GM19351 (cell line): Measurements from ENCODE around the gene NLRX1.
"Not testable (repeated sequence)": the region's sequence is repeated elsewhere in the genome, so short reads cannot be mapped to it uniquely, and the experiment has no call there.

Source experiments
- ATAC-seq: cut with Tn5 transposase; IDR thresholded peaks from one replicate; pipeline ENCODE4 v1.9.1; 2021; ENCODE audit warnings: mild to moderate bottlenecking, moderate library complexity; ENCODE audit not compliant: unreplicated experiment

The NLRX1 gene

GRCh38 chr11:119205574-119206510 lies 37.3 kb downstream of the NLRX1 start, which contains the start of gene CBL:
TSS of gene CBL (plus strand) at chr11:119206339. CDS start at chr11:119206418, 79 bp downstream.
- ATAC-seq, result peak; percentile 64

- ATAC-seq, result peak; percentile 33
These were observed 38.2 kb downstream of the NLRX1 start for GRCh38 chr11:119206511-119207414.

- no peak for ATAC-seq
These were observed 39.0 kb downstream of the NLRX1 start for GRCh38 chr11:119207415-119207960.

- ATAC-seq, result no peak
These were observed 40.7 kb downstream of the NLRX1 start for GRCh38 chr11:119209186-119209585.

- no peak for ATAC-seq
These were observed 41.5 kb downstream of the NLRX1 start for GRCh38 chr11:119210050-119210449.

GRCh38 chr11:119218141-119218878 lies 49.8 kb downstream of the NLRX1 start:
- ATAC-seq, result no peak

GRCh38 chr11:119222308-119222707 lies 53.8 kb downstream of the NLRX1 start:
- no peak for ATAC-seq

GRCh38 chr11:119222891-119223290 lies 54.4 kb downstream of the NLRX1 start:
- no peak for ATAC-seq

GRCh38 chr11:119223856-119224255 lies 55.3 kb downstream of the NLRX1 start:
- ATAC-seq, result no peak

- ATAC-seq, result not testable (repeated sequence)
These were observed 60.2 kb downstream of the NLRX1 start for GRCh38 chr11:119228535-119229287.

GRCh38 chr11:119229288-119229672 lies 60.8 kb downstream of the NLRX1 start:
- no peak for ATAC-seq

GRCh38 chr11:119229741-119230140 lies 61.2 kb downstream of the NLRX1 start:
- no peak for ATAC-seq
